T-cell (primary cell): ENCODE results near the gene ABCC10. TPM values are rescaled to one million over a fixed set of nuclear protein-coding genes. Genes with fewer than 3 reads are reported as not detected.

Experiments
- ATAC-seq, 4 experiments: fragments of 200-7000 bp in 3 of 4; fragments of 150-1000 bp in 1 of 4; cut with Tn5 transposase; replicated peaks in 1 of 4; 1 replicate in 3 of 4; 2 replicates in 1 of 4; pipeline ENCODE4 v1.10.0; 2021; ENCODE audit warnings: moderate library complexity in 3 of 4, mild to moderate bottlenecking in 2 of 4, moderate number of reproducible peaks in 1 of 4
- CTCF ChIA-PET, 2 donors: fragments of 300-600 bp; sonication (Branson Sonifier 250); formaldehyde crosslinking; loops; one replicate each; lab custom pipeline; 2022; ENCODE audit warnings: antibody characterized with exemption in 2 of 2; lab: Charles Lee
- POLR2A ChIA-PET, 2 donors: fragments of 300-600 bp; sonication (Branson Sonifier 250); formaldehyde crosslinking; loops; one replicate each; lab custom pipeline; 2022; ENCODE audit warnings: antibody characterized with exemption in 2 of 2; lab: Charles Lee
- DNase-seq, 35 experiments: peaks; one replicate each; pipeline versions ENCODE4 v3.0.0 to v3.0.0-alpha.2; 2013 to 2023
- H3K27ac ChIP-seq: one replicate; pipeline ENCODE4 v1.5.1; 2013; ENCODE audit warnings: low read length
- H3K27me3 ChIP-seq, 2 experiments: replicated peaks in 1 of 2; 1 replicate in 1 of 2; 2 replicates in 1 of 2; pipeline versions ENCODE4 v1.6.1 to v1.7.0; 2013; ENCODE audit warnings: low read length in 1 of 2, mixed read lengths in 1 of 2; ENCODE audit not compliant: control insufficient read depth in 2 of 2, insufficient read depth in 2 of 2; ENCODE audit errors: extremely low read depth in 1 of 2
- H3K36me3 ChIP-seq, 2 donors: 1 replicate in 1 of 2; 2 replicates in 1 of 2; pipeline versions ENCODE4 v1.6.1 to v1.7.0; 2013; ENCODE audit warnings: low read length in 1 of 2; ENCODE audit not compliant: control insufficient read depth in 2 of 2, insufficient read depth in 1 of 2; ENCODE audit errors: extremely low read depth in 1 of 2
- H3K4me1 ChIP-seq, 2 experiments: 1 replicate in 1 of 2; 2 replicates in 1 of 2; pipeline versions ENCODE4 v1.6.1 to v1.7.0; 2013; ENCODE audit warnings: low read length in 2 of 2, mixed read lengths in 1 of 2; ENCODE audit not compliant: insufficient read depth in 2 of 2, control insufficient read depth in 1 of 2; ENCODE audit errors: extremely low read depth in 1 of 2
- H3K4me3 ChIP-seq, 2 donors: 1 replicate in 1 of 2; 2 replicates in 1 of 2; pipeline versions ENCODE4 v1.5.1 to v1.7.0; 2013; ENCODE audit warnings: mild to moderate bottlenecking in 2 of 2, low read length in 1 of 2, moderate library complexity in 1 of 2; ENCODE audit not compliant: control insufficient read depth in 1 of 2; ENCODE audit errors: extremely low read depth in 1 of 2
- H3K9me3 ChIP-seq: 2 replicates; pipeline ENCODE4 v1.7.0; 2013
- H3K27ac Mint-ChIP-seq, 2 donors: one replicate each; pipeline ENCODE4 v1.8.0; 2020 to 2021; ENCODE audit warnings: mild to moderate bottlenecking in 2 of 2, mixed read lengths in 2 of 2
- H3K27me3 Mint-ChIP-seq, 2 donors: one replicate each; pipeline ENCODE4 v1.8.0; 2021 to 2022; ENCODE audit warnings: mixed read lengths in 2 of 2
- H3K36me3 Mint-ChIP-seq: one replicate; pipeline ENCODE4 v1.8.0; 2021; ENCODE audit warnings: mixed read lengths
- H3K4me1 Mint-ChIP-seq, 3 donors: one replicate each; pipeline ENCODE4 v1.8.0; 2020 to 2022; ENCODE audit warnings: mixed read lengths in 3 of 3, mild to moderate bottlenecking in 1 of 3
- H3K4me3 Mint-ChIP-seq, 3 donors: one replicate each; pipeline ENCODE4 v1.8.0; 2020 to 2022; ENCODE audit warnings: mild to moderate bottlenecking in 3 of 3, mixed read lengths in 3 of 3, moderate library complexity in 3 of 3
- H3K9me3 Mint-ChIP-seq, 3 donors: one replicate each; pipeline ENCODE4 v1.8.0; 2020 to 2022; ENCODE audit warnings: mixed read lengths in 3 of 3
- WGBS: methylation state at CpG from one replicate; pipeline ENCODE4 v1.1.5; 2013; ENCODE audit warnings: missing lambda C conversion rate; ENCODE audit not compliant: insufficient coverage; 5-methylcytosine and 5-hydroxymethylcytosine counted together
- total RNA-seq, 35 experiments: library from RNA in 6 of 35; stranded (reverse) in 6 of 35; fragments of 120-200 nt in 1 of 35; gene quantifications; one replicate each; pipeline versions ENCODE4 v1.2.1 to v1.2.4 and lab custom pipeline; 2013 to 2026

Gene ABCC10
- total RNA-seq, 5 donors from 2014 or later (not counting 1 experiment from before 2014, with no cell fraction given) = 57.8 to 85.4 (median 75.5) TPM

DNA sequence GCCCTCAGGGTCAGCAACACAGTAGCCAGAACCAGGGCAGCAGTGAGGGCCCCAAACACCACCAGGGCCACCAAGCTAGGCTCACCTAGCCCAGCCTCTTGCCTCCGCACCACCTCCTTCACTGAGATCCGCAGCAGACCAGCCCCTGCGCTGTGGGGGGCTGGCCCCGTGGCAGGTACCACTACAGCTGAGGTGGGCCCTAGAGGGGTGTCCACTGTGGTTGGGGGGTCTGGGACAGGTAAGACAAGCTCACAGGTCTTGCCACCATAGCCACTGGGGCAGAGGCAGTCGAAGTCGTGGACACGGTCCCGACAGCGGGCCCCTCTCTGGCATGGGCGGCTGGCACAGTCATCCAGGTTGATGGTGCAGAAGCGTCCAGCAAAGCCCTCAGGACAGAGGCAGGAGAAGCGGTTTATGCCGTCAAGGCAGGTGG is 23.4 kb downstream of the ABCC10 start:
- Mint-ChIP-seq H3K9me3 (no peaks in the 10 kb centered on the region), H3K4me1 (peaks cover 4 to 8% (median 6%) of the 10 kb centered on the region in 3 donors), H3K27ac (no peak overlapping the region), H3K27me3 (no peaks in the 10 kb centered on the region), H3K4me3 (no peak overlapping the region), H3K36me3 (peaks cover 34% of the 10 kb centered on the region)
- ChIA-PET POLR2A (interaction anchor here in 1 of 2 donors (0.6 kb wide), 1 partner anchor 52 kb away, joined by 6 read pairs; no protein-coding TSS in a partner anchor), CTCF (no interaction called here)
- peaks cover 21 to 46% of the 10 kb centered on the region in 2 donors for H3K36me3 ChIP-seq
- H3K9me3 ChIP-seq = no peaks in the 10 kb centered on the region
- ATAC-seq (no peak), DNase-seq (no peak)
- H3K27me3 ChIP-seq = no peaks in the 10 kb centered on the region
- no peak overlapping the region for H3K27ac ChIP-seq
- 90% methylated on average over 8 of the region's 13 CpGs for WGBS
- no peak overlapping the region for H3K4me3 ChIP-seq
- peaks cover 0 to 12% of the 10 kb centered on the region in 2 experiments for H3K4me1 ChIP-seq

DNA sequence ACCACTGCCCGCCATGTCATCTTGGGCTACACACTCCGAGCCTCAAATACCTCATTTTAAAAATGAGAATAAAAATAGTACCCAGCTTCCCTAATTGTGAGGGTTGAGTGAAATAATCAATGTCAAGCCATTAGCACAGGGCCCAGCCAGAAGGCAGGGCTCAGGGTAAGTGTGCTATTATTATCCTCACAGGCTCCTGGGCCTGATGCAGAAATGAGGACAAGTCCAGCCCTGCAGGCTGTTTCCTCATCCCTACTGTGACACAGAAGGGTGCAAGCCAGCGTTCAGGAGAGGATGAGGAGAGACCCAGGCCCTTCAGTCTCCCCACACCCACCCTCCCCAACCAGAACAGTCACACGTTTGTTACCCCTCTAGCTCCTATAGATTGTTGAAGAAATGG is 24.0 kb downstream of the ABCC10 start:
- no peaks in the 10 kb centered on the region for H3K27me3 ChIP-seq
- H3K4me3 ChIP-seq = no peak overlapping the region
- ChIA-PET CTCF (no interaction called here), POLR2A (interaction anchor here (0.6 kb wide), 3 partner anchors 53 to 639 kb away, joined by 4 to 6 read pairs (median 6); no protein-coding TSS in a partner anchor)
- peaks cover 10 to 14% (median 12%) of the 10 kb centered on the region in 3 donors for H3K4me1 Mint-ChIP-seq
- WGBS = no CpG with 5 or more reads among the region's 4 CpGs
- ATAC-seq (no peak), DNase-seq (no peak)
- H3K27ac Mint-ChIP-seq = no peak overlapping the region
- H3K4me1 ChIP-seq = peaks cover 0 to 18% of the 10 kb centered on the region in 2 experiments
- H3K9me3 Mint-ChIP-seq = no peaks in the 10 kb centered on the region
- peaks cover 0 to 2% of the 10 kb centered on the region in 2 donors for H3K27me3 Mint-ChIP-seq
- peaks cover 33% of the 10 kb centered on the region for H3K36me3 Mint-ChIP-seq
- no peak overlapping the region for H3K27ac ChIP-seq
- H3K9me3 ChIP-seq = no peaks in the 10 kb centered on the region
- H3K4me3 Mint-ChIP-seq = no peak overlapping the region
- H3K36me3 ChIP-seq = peaks cover 21 to 41% of the 10 kb centered on the region in 2 donors

DNA sequence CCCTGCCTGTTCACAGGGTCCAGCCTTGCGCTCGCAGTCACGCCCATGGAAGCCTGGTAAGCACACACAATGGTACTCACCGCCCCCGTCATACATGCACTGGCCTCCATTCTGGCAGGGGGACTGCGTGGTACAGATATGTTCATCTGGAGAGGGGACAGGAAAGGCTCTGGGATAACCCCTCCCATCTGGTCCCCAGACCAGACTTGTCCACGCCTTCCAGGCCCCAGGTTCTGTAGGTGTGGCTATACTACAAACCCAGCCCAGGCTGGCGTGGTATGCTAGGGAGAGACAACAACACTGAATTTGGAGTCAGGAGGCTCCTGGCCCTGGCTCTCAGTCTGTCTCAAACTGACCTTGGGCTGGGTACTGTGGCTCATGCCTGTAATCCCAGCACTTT is 24.6 kb downstream of the ABCC10 start:
- POLR2A ChIA-PET = interaction anchor here in 1 of 2 donors (0.6 kb wide), 2 partner anchors 127 to 640 kb away, joined by 4 to 6 read pairs; no protein-coding TSS in a partner anchor
- Histone ChIP-seq H3K36me3 (peaks cover 21 to 41% of the 10 kb centered on the region in 2 donors), H3K27ac (no peak overlapping the region), H3K4me1 (peaks cover 0 to 18% of the 10 kb centered on the region in 2 experiments), H3K4me3 (no peak overlapping the region), H3K9me3 (no peaks in the 10 kb centered on the region), H3K27me3 (no peaks in the 10 kb centered on the region)
- CTCF ChIA-PET = no interaction called here
- Mint-ChIP-seq H3K4me1 (peaks cover 11 to 17% (median 15%) of the 10 kb centered on the region in 3 donors), H3K9me3 (no peaks in the 10 kb centered on the region), H3K27ac (no peak overlapping the region), H3K36me3 (peaks cover 28% of the 10 kb centered on the region), H3K27me3 (peaks cover 0 to 2% of the 10 kb centered on the region in 2 donors), H3K4me3 (no peak overlapping the region)
- DNase-seq (no peak), ATAC-seq (no peak)
- WGBS = 94% methylated on average over 7 of the region's 8 CpGs

DNA sequence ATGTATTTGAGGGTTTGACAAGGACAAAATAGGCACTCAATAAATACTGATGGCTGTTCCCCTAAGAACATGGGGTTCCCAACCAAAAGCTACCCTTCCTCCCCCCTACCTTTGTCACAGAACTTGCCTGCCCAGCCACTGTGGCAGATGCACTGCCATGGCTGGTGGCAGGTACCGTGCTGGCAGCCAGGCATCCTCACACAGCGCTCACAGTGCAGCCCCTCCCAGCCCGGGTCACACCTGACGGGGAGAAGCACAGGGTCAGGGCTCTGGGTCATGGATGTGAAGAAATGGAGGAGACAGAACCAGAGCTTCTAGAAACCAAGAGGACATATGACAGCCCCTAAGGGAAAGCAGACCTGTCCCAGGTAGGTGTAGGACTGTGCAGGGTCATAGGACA is 25.6 kb downstream of the ABCC10 start:
- WGBS = no CpG with 5 or more reads among the region's 4 CpGs

DNA sequence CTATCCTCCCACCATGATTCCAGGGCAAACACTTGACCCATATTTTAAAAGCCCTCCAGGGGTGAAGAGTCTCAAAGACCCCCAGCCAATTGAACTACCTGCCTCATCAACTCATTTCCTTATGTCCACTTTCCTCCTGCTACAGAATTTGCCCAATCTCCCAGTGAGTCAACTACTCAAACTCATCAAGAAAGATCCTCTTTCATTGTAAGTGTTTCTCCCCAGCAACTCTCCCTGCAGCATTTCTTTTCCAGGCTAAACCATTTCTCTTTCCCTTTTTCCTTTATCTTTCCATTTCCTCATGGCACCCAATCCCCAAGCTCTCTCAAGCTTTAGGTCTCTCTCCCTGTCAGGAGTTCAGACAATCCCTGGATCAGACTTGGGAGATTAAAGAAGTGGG is 26.5 kb downstream of the ABCC10 start:
- H3K9me3 Mint-ChIP-seq = no peaks in the 10 kb centered on the region
- H3K27ac ChIP-seq = peak overlapping the region; percentile 18

More for the DNA sequence above, 25.6 kb downstream of the ABCC10 start:
- peaks cover 0 to 2% of the 10 kb centered on the region in 2 donors for H3K27me3 Mint-ChIP-seq
- H3K27ac Mint-ChIP-seq = peak overlapping the region in 1 of 2 donors; percentile 1
- H3K4me3 Mint-ChIP-seq = peak overlapping the region; percentile 4 to 83 (median 34)
- ChIA-PET CTCF (interaction anchor here (0.5 to 0.9 kb wide), 4 partner anchors 8 to 200 kb away, joined by 3 to 10 read pairs (median 4); no protein-coding TSS in a partner anchor), POLR2A (interaction anchor here in 1 of 2 donors (0.6 kb wide), 1 partner anchor 54 kb away, joined by 10 read pairs; no protein-coding TSS in a partner anchor)
- DNase-seq (no peak), ATAC-seq (no peak)
- Histone ChIP-seq H3K36me3 (peaks cover 18 to 33% of the 10 kb centered on the region in 2 donors), H3K27me3 (peaks cover 0 to 5% of the 10 kb centered on the region in 2 experiments), H3K9me3 (no peaks in the 10 kb centered on the region), H3K4me1 (peaks cover 0 to 18% of the 10 kb centered on the region in 2 experiments), H3K4me3 (no peak overlapping the region), H3K27ac (no peak overlapping the region)
- peaks cover 19% of the 10 kb centered on the region for H3K36me3 Mint-ChIP-seq
- no peaks in the 10 kb centered on the region for H3K9me3 Mint-ChIP-seq
- H3K4me1 Mint-ChIP-seq = peaks cover 11 to 17% (median 15%) of the 10 kb centered on the region in 3 donors

DNA sequence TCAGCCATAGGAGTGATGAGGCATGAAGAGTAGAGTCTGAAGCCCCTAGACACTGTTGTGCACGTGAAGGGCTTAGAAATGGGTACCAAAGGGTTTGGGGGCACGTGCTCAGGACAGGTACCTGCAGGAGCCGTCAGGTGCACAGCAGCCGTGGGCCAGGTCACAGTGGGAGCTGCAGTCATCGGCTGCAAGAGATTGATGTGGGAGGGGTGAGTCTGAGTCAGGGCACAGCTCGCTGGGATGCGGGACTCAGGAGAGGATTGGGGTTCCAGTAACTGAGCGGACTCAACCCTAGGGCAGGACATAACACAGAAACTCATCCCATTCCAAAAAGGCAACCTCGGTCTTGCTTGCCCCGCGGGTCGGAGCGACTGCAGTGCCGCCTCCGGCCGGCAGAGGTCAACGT is 27.0 kb downstream of the ABCC10 start:
- Histone ChIP-seq H3K27ac (peak overlapping the region; percentile 20), H3K27me3 (peaks cover 0 to 9% of the 10 kb centered on the region in 2 experiments), H3K9me3 (no peaks in the 10 kb centered on the region), H3K4me1 (peaks cover 0 to 18% of the 10 kb centered on the region in 2 experiments), H3K4me3 (peak overlapping the region; percentile 62 to 63), H3K36me3 (peaks cover 15 to 21% of the 10 kb centered on the region in 2 donors)
- H3K27me3 Mint-ChIP-seq = peaks cover 0 to 2% of the 10 kb centered on the region in 2 donors
- WGBS = 18% methylated on average over 13 of the region's 17 CpGs
- DNase-seq (peak in 32 of 35 experiments; percentile 23 to 75 (median 50)), ATAC-seq (peak; percentile 48 to 54 (median 50))
- ChIA-PET POLR2A (no interaction called here), CTCF (interaction anchor here in 1 of 2 donors (1.3 kb wide), 1 partner anchor 52 kb away, joined by 3 read pairs; no protein-coding TSS in a partner anchor)
- peak overlapping the region; percentile 75 to 79 for H3K27ac Mint-ChIP-seq
- H3K9me3 Mint-ChIP-seq = no peaks in the 10 kb centered on the region
- H3K4me3 Mint-ChIP-seq = peak overlapping the region; percentile 77 to 83 (median 79)
- peaks cover 11 to 17% (median 15%) of the 10 kb centered on the region in 3 donors for H3K4me1 Mint-ChIP-seq
- H3K36me3 Mint-ChIP-seq = peaks cover 8% of the 10 kb centered on the region

More for the DNA sequence above, 26.5 kb downstream of the ABCC10 start:
- peaks cover 0 to 18% of the 10 kb centered on the region in 2 experiments for H3K4me1 ChIP-seq
- Mint-ChIP-seq H3K27ac (peak overlapping the region; percentile 75 to 79), H3K36me3 (peaks cover 12% of the 10 kb centered on the region), H3K4me1 (peaks cover 11 to 17% (median 15%) of the 10 kb centered on the region in 3 donors), H3K4me3 (peak overlapping the region; percentile 77 to 83 (median 79)), H3K27me3 (peaks cover 0 to 2% of the 10 kb centered on the region in 2 donors)
- DNase-seq (no peak), ATAC-seq (no peak)
- no peaks in the 10 kb centered on the region for H3K9me3 ChIP-seq
- POLR2A ChIA-PET = no interaction called here
- peaks cover 0 to 9% of the 10 kb centered on the region in 2 experiments for H3K27me3 ChIP-seq
- CTCF ChIA-PET = interaction anchor here in 1 of 2 donors (1.3 kb wide), 1 partner anchor 53 kb away, joined by 3 read pairs; no protein-coding TSS in a partner anchor
- H3K4me3 ChIP-seq = no peak overlapping the region
- peaks cover 15 to 25% of the 10 kb centered on the region in 2 donors for H3K36me3 ChIP-seq
